GM18508 (cell line): Measurements from ENCODE around the gene ALKBH8.
A peak's percentile ranks its signal among the peaks of the same experiment; 100 is the strongest.
"Not testable (repeated sequence)": the region's sequence is repeated elsewhere in the genome, so short reads cannot be mapped to it uniquely, and the experiment has no call there.

ENCODE experiments used
- ATAC-seq: cut with Tn5 transposase; IDR thresholded peaks from one replicate; pipeline ENCODE4 v1.9.1; 2021; ENCODE audit warnings: moderate number of reproducible peaks; ENCODE audit not compliant: insufficient read depth, unreplicated experiment

Gene ALKBH8

GRCh38 chr11:107577346-107577711, 11.8 kb upstream of the ALKBH8 start:
- ATAC-seq, result no peak

DNA sequence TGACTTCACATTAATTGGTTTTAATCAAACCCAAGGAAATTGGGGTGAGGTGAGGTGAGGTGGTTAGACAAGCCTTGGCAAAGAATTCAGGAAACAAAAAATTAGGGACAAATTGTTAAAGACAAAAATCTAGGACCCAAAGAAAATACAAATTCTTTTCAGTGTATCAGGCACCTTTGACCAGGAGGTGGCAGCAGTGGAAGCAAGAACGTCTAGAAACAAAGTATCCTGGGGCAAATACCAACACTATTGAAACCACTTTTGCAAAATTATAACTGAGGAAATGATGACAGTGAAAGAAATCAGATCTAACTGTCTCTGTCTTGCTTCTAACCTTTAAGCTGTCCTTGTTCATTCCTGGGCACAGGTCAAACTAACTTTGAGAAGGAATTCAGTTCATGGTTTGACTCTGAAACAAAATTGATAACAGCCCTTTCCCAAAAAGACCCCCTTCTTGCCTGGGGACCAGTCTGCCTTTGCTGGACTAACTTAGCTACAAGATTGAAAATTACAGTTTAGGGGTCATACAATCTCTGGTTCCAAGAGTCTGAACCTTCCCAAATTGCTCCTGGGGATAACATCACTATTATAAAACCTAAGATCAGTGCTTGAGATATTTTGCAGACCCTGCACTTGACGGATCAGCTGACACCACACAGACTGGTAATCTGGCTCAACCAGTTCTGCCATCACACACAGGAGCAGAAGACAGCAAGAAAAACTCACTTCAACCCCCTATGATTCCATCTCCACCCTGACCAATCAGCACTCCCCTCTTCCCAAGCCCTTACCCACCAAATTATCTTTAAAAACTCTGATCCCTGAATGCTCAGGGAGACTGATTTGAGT, 11.2 kb upstream of the ALKBH8 start:
- not testable (repeated sequence) for ATAC-seq

DNA sequence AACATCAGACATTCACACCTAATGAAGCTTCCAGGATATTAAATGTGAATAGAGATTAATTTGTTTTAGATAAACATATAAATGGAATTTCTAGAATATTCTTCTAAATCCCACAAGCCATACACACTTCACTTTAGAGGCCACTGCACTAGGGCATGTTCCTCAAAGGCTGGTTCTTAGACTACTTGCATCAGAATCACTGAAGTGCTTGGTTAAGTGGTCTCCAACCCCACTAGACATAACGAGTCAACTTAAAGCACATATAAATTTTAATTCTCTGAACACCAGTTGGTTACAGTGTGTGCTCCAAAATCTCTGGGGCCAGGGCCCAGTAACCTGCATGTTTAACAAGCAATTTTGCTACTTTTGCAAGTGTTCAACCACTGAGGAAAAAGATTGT, 7.9 kb upstream of the ALKBH8 start:
- ATAC-seq, result no peak

DNA sequence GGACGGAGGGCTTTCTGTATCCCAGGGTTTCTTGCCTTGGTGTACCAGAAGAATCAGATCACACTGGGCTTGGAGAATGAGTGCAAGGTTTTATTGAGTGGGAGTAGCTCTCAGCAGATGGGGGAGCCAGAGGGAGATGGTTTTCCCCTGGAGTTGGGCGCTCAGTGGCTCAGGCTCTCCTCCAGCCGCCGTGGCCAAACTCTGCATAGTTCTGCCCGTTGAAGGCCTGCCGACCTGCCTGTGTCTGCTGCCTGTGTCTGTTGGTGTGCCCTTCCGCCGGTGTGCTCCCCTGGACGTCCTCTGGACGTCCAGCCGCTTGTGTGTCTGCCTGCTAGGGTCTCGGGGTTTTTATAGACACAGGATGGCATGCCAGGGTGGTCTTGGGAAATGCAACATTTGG, 4.5 kb upstream of the ALKBH8 start:
- ATAC-seq, result no peak

GRCh38 chr11:107567739-107568335, 2.3 kb upstream of the ALKBH8 start:
- no peak for ATAC-seq

DNA sequence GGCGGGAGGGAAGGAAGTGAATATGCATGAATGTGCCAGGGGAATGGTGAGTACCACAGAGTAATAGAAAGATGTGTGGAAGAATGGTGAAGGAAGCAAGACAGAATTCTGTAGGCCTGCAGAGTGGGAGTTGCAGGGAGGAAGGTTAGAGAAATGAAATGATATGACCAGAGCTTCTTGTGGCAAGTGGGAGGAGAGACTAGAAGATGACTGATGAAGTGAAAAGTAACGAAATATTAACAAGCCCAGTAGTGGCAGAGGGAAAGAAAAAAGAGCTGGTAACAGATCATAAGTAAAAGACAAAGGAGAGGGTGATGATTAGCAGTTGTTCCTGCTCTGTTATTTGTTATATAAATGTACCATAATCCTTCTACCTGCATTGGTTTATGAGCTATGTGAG, 1.0 kb upstream of the ALKBH8 start:
- no peak for ATAC-seq

- not testable (repeated sequence) for ATAC-seq
Observed at GRCh38 chr11:107565955-107566501, 493 bp upstream of the ALKBH8 start.

GRCh38 chr11:107564877-107565218, 687 bp downstream of the ALKBH8 start:
- ATAC-seq, result peak; percentile 2

- ATAC-seq, result peak; percentile 26
Observed at GRCh38 chr11:107563702-107564101, 1.8 kb downstream of the ALKBH8 start.

DNA sequence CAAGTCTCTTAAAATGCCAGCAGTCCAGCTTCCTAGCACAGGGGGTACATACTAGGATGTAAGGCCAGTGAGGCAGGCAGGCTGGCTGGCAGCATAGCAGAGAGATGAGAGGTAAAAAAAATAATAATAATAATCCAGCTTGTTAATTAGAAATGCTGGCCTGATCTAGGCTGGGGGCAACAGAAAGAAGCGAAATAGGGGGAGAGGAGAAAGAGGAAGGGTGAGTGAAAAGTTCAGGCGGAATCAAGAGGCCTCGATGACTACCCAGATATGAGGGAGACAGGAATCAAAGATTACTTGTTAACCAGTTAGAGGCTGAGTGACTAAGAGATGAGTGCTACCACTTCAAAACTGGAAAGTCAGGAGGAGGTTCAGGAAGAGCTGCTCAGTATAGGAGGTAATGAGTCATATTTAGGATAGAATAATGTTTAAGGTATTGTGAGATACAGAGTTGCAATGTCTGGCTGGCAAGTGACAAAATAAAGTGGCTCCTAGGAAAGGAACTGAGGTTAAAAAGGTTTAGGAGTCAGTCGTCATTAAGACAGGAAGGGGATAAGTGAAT, 2.8 kb downstream of the ALKBH8 start:
- ATAC-seq, result no peak

DNA sequence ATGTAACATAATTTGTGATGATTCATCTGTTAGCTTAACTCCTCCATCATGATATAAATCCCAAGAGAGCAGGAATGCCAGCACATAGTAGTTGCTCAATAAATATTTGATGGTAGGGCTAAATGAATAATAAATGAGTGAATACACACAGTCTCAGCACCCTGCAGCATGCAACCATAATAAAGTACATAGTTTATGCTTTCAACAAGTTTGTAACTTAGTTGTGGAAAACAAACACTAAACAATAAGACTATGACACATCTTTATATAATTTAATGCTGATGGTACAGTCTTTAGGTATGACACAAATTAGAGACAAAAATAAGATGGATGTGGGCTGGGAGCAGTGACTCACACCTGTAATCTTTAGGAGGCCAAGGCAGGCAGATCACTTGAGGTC, 3.8 kb downstream of the ALKBH8 start:
- ATAC-seq, result no peak

DNA sequence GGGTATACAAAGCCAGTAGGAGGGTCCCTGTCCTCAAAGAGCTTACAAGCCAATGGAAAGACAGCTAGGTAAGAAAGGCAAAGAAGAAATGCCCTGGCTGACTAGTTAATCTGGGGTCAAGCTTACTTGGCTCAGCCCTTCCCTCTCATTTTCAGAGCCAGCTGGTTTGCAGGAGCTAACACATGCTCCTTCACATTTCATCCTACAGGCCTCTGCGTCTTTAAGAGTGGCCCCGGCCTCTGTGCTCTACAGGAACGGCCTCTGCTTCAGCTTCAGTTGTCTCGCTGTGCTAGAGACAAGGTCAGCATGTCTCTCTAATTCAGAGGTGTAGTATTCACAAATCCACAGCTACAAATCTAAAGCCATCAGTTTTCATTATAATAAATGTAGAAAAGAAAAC, 15.2 kb downstream of the ALKBH8 start:
- no peak for ATAC-seq

DNA sequence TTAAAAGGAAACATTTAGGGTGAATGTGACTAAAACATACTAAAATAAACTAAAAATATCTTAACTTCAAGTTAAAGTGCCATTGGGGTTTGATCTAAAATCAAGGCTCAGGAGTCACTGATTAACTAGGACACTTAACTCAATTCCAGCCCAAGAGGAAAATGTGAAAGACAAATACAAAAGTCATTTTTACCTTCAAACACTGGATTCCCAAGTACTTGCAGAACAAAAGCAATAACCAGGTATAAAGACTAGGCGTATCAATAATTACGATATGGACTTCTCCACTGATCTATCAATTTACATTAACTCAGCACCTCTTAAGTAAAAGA, 15.6 kb downstream of the ALKBH8 start:
- no peak for ATAC-seq

- no peak for ATAC-seq
Observed at GRCh38 chr11:107549253-107549953, 16.1 kb downstream of the ALKBH8 start.

DNA sequence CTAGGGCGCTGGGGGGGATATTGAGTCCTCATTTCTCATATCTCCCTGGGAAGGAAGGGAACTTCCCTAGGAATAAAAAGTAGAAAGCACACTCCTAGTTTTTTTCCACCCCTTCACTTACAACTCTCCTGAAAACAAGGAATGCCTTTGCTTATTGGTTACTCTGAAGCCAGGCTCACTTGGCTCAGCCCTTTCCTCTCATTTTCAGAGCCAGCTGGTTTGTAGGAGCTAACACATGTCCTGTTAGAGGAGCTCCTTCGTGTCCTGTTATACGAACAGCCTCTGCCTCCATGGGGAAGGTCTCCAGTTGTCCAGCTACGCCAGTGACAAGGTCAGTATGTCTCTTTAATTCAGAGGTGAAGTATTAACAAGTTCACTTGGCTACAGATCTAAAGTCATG, 17.6 kb downstream of the ALKBH8 start:
- no peak for ATAC-seq

DNA sequence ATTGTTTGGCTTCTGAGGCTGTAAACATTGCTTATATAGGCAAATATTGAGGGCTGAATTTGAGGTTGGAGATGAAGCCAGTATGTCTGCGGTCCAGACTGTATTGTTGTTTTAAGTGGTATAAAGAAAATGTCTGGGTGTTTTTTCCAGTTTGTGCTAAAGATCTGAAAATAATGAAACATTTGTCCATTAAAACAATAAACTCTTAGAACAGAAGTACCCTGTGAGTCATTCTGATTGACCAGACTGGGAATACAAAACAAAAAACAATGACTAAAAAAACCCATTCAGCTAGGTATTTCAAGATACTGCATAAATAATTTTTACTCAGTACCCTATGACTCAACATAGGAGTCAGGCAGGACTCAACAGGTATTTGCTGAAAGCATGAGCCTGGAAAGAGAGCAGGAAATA, 20.4 kb downstream of the ALKBH8 start:
- no peak for ATAC-seq

DNA sequence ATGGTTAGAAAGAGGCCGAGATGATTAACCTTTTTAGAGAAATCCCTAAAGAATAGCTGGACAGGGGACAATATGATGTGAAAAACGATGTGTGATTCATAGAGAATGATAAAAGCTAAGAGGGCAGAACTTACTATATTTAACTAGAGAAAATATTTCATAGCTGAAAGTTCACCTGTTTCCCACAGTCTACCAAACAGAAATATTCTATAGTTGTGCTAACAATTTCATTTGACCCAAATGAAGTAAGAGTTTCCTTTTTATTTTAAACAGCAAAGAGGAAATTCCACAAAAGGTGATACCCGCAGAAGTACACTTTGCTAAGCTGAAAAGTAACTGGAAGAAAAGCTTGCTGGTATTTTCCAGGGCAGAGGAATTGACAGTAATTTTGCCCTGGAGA, 26.7 kb downstream of the ALKBH8 start:
- no peak for ATAC-seq

DNA sequence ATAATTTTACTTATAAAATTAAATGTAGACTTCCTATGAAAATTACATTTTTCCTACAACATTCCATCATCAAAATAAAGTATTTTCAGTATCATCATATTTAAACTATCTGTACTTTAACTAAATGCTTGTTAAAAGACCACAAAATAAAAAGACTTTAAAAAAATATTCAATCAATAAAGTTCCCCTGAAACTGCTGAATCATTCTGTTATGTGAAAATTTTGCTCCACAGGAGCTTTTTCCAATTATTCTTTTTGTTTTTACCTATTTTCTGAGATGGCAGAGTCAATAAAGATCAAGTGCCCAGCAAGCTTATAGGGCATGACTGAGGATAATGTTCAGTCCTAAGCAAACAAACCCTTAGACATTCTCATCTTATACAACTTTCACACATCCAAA, 27.3 kb downstream of the ALKBH8 start:
- ATAC-seq, result no peak

- not testable (repeated sequence) for ATAC-seq
Observed at GRCh38 chr11:107537155-107537554, 28.4 kb downstream of the ALKBH8 start.

DNA sequence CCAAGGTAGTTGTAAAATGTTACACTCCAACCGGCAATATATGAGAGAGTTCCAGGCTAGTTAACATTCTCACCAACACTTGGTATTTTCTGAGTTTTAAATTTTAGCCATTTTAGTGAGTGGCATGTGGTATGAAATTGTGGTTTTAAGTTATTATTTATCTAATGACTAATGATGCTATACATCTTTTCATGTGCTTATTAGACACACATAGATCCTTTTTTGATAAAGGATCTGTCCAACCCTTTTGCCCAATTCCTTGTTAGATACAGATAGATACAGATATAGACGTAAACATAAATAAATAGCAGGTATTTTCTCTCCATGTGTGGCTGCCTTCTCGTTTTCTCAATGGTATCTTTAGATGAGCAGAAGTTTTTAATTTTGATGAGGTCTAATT, 39.3 kb downstream of the ALKBH8 start:
- ATAC-seq, result no peak

GRCh38 chr11:107508858-107509244, 56.7 kb downstream of the ALKBH8 start:
- no peak for ATAC-seq
